ENCODE data around the gene CACNA1C. TPM values are rescaled to one million over a fixed set of nuclear protein-coding genes. Genes with fewer than 3 reads are reported as not detected.
"Not testable (repeated sequence)": the region's sequence is repeated elsewhere in the genome, so short reads cannot be mapped to it uniquely, and the experiment has no call there.

CACNA1C gene
- total RNA-seq, 1 donor from 2014 or later = 11.7 TPM

DNA sequence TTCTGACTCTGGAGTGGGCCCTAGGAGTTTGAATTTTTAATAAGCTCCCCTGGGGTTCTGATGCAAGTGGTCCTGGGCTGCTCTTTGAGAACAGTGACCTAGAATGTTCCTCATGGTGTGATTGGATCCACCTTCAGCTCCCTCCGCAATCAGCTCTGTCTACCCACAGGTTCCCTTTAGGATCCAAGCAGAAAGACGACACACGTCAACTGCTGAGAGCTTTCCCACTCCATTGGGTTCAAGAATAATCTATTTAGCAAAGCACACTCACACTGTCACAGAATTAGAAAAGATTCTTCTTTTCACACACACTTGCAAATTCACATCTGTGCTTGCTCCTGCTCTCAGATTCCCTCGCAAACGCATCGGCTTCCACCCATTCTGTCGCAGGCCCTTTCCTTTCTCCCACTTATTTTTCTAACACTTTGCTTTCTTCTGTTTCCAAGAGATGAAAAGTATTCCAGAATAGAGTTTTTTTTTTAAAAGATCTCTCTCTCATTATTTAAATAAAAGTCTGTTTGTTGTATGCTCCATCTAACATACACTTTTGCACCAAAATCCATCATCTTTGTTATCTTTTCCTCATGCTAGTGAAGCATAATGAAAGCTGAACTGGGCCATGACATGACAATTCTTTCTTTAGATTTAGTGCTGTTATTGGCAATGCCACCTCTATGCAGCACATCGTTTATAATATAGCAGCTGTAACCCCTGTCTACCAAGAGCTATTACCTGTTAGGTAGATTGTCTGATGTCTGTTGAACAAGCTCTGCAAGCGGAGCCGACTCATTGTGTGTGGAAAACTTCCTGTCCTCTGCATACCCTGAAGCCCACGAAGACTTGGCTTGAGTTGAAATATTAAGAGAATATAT is 73.1 kb downstream of the CACNA1C start:
- Mint-ChIP-seq H3K27me3 (peaks cover 5% of the 10 kb centered on the region), H3K36me3 (ENCODE audit: insufficient read depth) (no peaks in the 10 kb centered on the region), H3K27ac (no peak overlapping the region), H3K4me1 (ENCODE audit: low read depth) (no peaks in the 10 kb centered on the region), H3K9me3 (ENCODE audit: low read depth) (no peaks in the 10 kb centered on the region), H3K4me3 (ENCODE audit: low read depth) (no peak overlapping the region)
- TF ChIP-seq, protein P1, sequence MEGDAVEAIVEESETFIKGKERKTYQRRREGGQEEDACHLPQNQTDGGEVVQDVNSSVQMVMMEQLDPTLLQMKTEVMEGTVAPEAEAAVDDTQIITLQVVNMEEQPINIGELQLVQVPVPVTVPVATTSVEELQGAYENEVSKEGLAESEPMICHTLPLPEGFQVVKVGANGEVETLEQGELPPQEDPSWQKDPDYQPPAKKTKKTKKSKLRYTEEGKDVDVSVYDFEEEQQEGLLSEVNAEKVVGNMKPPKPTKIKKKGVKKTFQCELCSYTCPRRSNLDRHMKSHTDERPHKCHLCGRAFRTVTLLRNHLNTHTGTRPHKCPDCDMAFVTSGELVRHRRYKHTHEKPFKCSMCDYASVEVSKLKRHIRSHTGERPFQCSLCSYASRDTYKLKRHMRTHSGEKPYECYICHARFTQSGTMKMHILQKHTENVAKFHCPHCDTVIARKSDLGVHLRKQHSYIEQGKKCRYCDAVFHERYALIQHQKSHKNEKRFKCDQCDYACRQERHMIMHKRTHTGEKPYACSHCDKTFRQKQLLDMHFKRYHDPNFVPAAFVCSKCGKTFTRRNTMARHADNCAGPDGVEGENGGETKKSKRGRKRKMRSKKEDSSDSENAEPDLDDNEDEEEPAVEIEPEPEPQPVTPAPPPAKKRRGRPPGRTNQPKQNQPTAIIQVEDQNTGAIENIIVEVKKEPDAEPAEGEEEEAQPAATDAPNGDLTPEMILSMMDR (IDR thresholded peaks at IDR 0.05; ENCODE audit: unreplicated experiment) = no peak
- no peak for DNase-seq (ENCODE audit: low spot score, unreplicated experiment)

DNA sequence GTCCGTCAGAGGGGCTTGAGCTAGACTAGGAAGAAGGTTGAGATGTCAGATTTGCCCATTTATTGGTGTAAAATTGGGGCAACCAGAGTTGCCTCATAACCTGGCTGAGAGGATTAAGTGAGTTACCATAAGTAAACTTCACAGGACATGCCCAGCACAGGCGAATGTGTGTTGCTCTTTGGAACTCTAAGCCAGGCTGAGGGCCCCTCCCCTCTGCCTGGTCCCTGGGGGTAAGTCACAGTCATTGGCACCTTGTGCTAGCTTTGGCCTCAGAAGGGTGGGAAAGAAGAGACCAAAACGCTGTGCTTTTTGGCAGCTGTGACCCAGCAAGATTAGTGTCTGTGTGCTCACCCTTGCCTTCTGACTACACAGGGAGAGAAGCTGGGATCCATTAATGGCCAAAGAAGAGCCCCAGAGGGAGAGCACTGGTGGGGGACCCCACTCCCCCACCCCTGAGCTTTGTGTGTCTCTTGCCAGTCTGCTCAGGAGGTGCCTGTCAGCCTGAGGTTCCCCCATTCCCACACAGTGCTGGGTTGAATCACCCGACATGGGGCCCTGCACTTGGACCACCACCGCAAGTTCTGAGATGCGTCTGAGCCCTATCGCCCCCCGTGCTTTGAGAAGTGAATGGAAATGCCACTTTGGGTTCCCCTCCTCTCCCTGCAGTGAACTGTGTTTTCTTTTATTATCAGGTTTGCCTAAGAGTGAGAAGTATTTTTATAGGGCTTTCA is 74.1 kb downstream of the CACNA1C start:
- Mint-ChIP-seq H3K4me3 (ENCODE audit: low read depth) (no peak overlapping the region), H3K27ac (no peak overlapping the region), H3K9me3 (ENCODE audit: low read depth) (no peaks in the 10 kb centered on the region), H3K36me3 (ENCODE audit: insufficient read depth) (no peaks in the 10 kb centered on the region), H3K27me3 (peaks cover 5% of the 10 kb centered on the region), H3K4me1 (ENCODE audit: low read depth) (no peaks in the 10 kb centered on the region)
- TF ChIP-seq, protein P1 (IDR thresholded peaks at IDR 0.05; ENCODE audit: unreplicated experiment) = no peak
- no peak for DNase-seq (ENCODE audit: low spot score, unreplicated experiment)

DNA sequence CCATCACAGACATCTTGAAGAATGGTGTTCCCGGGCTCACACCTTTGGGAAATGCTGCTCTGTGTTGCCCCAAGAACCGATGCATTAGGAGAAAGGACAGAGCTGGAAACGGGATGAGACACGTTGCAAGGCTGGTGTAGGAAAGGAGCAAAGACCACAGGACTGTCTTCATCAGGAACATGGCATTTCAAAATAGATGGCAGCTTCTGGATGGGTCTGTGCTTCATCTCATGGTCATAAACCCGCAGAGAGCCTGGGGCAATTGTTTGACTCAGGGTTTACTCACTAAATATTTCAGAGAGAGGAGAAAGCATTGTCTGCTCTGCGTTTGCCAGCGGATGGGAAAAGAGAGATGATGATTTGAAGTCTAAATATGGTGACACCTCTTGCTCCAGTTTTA is 76.3 kb downstream of the CACNA1C start:
- Mint-ChIP-seq H3K36me3 (ENCODE audit: insufficient read depth) (no peaks in the 10 kb centered on the region), H3K9me3 (ENCODE audit: low read depth) (no peaks in the 10 kb centered on the region), H3K27me3 (peaks cover 5% of the 10 kb centered on the region), H3K4me3 (ENCODE audit: low read depth) (no peak overlapping the region), H3K27ac (no peak overlapping the region), H3K4me1 (ENCODE audit: low read depth) (no peaks in the 10 kb centered on the region)
- TF ChIP-seq, protein P1 (IDR thresholded peaks at IDR 0.05; ENCODE audit: unreplicated experiment) = no peak
- no peak for DNase-seq (ENCODE audit: low spot score, unreplicated experiment)

DNA sequence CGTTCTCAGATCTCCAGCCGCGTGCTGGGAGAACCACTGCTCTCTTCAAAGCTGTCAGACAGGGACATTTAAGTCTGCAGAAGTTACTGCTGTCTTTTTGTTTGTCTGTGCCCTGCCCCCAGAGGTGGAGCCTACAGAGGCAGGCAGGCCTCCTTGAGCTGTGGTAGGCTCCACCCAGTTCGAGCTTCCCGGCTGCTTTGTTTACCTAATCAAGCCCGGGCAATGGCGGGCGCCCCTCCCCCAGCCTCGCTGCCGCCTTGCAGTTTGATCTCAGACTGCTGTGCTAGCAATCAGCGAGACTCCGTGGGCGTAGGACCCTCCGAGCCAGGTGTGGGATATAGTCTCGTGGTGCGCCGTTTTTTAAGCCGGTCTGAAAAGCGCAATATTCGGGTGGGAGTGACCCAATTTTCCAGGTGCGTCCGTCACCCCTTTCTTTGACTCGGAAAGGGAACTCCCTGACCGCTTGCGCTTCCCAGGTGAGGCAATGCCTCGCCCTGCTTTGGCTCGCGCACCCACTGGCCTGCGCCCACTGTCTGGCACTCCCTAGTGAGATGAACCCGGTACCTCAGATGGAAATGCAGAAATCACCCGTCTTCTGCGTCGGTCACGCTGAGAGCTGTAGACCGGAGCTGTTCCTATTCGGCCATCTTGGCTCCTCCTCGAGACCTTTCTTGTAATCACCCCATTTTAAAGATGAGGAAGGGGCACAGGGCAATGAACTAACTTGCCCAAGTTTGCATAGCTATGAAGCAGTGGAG is 83.1 kb downstream of the CACNA1C start:
- not testable (repeated sequence) for DNase-seq (ENCODE audit: low spot score, unreplicated experiment); H3K4me1 Mint-ChIP-seq (ENCODE audit: low read depth); H3K9me3 Mint-ChIP-seq (ENCODE audit: low read depth); H3K36me3 Mint-ChIP-seq (ENCODE audit: insufficient read depth); H3K27me3 Mint-ChIP-seq
- H3K4me3 Mint-ChIP-seq (ENCODE audit: low read depth) = peak overlapping the region; percentile 72
- H3K27ac Mint-ChIP-seq = peak overlapping the region; percentile 93

DNA sequence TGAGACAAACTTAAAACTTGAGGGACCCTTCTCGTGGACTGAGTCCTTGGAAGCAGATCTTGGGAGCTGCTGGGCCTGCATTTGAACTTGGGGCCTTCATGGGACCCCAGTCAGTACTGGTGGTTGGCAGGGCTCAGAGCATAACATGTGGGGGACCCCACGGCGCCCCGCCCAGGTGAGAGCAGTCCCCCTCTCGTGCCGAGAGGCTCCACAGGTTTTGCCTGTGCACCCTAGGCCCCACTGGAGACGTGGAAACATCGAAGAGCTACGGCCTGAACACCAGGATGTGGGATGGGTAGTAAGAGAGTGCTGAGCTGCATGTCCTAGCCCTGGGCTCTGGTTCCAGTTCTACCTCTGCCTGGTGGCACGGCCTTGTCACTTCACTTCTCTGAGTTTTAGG is 84.1 kb downstream of the CACNA1C start:
- peaks cover 3% of the 10 kb centered on the region for H3K36me3 Mint-ChIP-seq (ENCODE audit: insufficient read depth)
- H3K4me3 Mint-ChIP-seq (ENCODE audit: low read depth) = no peak overlapping the region
- H3K27ac Mint-ChIP-seq = no peak overlapping the region
- TF ChIP-seq, protein P1 (IDR thresholded peaks at IDR 0.05; ENCODE audit: unreplicated experiment) = no peak
- no peak for DNase-seq (ENCODE audit: low spot score, unreplicated experiment)
- peaks cover 6% of the 10 kb centered on the region for H3K9me3 Mint-ChIP-seq (ENCODE audit: low read depth)
- peaks cover 3% of the 10 kb centered on the region for H3K4me1 Mint-ChIP-seq (ENCODE audit: low read depth)
- H3K27me3 Mint-ChIP-seq = no peaks in the 10 kb centered on the region

Data from progenitor cell of endocrine pancreas (in vitro differentiated cells).